ENCODE results near the gene ORAI3.
"Not testable (repeated sequence)": the region's sequence is repeated elsewhere in the genome, so short reads cannot be mapped to it uniquely, and the experiment has no call there.

ORAI3 gene

DNA sequence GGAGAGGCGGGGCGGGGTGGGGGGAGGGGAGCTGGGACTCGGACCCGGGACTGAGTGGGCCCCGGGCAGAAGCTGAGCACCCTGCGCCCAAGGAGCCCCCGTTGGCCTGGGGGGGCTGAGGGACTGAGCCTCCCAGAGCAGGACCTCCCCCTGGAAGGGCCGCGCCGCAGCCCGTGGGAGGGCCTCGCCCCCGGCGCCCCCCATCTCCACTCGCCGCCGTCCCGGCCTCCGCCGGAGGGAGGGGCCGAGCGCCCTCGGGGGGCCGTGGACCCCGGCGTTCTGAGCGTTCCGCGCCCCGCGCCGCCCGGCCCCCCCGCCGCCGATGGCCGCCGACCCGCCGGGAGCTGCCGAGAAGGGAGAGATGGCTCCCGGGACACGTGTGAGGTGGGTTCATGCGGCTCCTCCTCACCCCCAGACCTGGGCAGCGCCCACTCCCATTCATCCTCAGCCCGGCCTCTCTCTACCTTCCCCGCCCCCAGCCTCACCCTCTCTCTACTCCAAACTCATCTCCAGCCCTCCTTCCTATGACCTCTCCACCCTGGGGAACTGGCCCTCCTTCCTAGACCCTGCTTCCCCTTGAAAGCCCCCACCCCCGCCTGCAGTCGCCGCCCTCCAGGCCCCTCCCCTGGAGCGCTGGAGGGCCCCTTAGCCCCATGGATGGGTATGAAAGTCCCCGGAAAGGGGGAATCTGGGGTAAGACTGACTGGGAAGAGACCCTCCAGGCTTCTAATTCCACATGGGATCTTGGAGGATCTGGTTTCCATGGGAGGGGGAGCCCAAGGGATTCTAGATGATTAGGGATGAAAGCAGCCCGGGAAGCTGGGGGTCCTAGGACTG, 24.6 kb upstream of the ORAI3 start:
- no peak for FAIRE-seq

DNA sequence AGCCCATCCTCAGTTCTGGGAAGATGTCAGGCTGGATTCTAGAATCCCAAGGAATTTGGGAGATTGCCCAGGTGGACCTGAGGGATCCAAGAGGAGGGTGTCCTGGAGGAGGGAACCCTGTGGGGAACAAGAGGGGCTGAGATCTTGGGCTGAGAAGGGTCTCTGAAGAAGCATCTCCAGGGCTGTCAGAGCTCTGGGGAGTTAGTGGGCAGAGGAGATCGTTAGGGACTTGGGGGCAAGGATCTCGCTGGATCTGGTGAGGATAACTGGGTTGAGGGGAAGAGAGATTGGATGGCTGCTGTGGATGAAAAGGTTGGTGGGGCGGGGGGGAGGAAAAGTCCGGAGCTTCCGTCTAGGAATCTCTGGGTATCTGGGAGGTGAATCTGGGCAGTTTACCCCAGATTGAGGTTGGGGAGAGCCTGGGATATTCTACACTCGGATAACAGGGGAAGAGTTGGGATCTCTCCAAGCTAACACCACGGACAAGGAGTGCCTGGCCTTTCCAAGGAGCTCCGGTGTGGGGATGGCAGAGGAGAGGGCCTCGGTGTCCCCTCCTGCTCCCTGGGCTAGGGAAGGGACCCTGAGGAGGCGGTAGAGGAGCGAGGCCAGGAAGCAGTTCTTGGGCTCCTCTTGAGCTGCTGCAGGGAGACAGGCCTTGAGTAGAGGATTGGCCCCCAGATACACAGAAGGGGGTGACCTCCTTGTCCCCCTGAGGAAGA, 23.8 kb upstream of the ORAI3 start:
- FAIRE-seq, result no peak

DNA sequence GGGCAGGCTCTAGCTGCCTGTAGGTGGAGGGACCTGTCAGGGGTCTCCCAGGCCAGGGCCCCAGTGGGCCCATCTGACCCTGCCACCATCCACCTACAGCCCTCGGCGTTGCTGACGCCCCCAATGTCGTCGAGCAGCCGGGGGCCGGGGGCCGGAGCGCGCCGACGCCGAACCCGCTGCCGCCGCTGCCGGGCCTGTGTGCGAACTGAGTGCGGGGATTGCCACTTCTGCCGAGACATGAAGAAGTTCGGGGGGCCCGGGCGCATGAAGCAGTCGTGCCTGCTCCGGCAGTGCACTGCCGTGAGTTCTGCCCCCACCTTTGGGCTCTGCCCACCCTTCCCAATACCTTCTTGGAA, 23.3 kb upstream of the ORAI3 start:
- FAIRE-seq, result no peak

DNA sequence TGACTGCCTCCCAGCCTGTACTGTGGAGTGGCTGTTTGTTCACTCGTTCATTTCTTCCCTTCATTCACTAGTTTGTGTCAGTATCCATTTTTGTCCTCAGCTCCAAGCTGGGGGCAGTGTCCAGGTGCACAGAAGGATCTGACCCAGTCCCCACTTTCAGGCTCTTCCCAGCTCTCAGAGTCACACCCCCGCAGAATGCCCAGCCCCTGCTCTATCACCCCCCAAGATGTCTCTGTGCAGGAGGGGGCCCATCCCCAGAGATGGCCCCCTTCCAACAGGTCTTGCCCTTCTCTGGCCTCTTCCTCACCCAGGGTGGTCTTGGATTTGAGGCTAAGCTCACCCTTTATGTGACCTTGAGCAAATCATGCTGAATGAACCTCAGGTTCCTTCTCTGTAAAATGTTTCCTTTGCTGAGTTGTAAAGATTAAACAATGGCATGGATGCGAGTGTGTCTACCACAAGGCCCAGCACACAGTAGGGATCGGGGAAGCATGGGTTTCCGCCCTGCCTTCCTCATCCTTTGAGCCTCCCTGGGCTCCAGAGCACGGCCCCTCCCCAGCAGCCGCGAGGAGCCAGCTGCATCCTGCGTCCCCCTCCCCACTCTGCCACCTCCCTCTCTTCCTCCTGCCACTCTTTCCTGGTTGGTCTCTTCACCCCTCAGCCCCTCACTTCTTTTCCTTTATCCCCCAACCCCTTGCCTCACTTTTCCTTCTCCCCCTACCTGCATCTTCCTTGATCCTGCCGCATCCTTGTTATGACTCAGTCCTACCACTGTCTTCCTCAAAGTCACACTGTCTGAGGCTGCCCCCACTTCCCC, 22.7 kb upstream of the ORAI3 start:
- FAIRE-seq, result no peak

DNA sequence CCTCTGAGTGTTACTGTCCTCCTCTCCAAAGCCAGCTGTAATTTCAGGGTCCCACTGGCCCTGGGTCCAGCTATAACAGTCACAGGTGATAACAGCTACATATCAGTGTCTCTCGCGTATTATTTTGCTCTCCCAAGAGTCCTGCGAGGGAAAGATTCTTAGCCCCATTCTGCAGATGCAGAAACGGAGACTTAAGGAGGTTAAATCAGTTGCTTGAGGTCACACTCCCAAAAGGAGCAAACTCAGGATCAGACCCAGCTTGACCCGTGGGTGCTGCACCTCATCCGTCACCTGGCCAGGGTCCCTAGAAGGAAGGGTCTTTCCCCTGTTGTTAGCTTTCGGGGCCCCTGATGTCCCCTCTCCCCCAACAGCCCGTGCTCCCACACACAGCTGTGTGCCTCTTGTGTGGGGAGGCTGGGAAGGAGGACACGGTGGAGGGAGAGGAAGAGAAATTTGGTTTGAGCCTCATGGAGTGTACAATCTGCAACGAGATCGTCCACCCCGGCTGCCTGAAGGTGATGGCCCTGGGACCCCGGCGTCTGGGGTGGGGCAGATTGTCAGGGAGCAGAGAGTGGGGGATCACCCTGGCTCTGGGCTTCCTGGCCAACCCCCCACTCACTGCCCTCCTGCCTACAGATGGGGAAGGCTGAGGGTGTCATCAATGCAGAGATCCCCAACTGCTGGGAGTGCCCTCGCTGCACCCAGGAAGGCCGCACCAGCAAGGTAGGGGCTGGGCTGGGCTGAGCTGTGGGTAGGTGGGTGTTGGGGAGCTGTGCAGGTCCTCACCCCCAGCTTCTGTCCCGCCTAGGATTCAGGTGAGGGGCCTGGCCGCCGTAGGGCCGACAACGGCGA, 21.7 kb upstream of the ORAI3 start:
- FAIRE-seq, result no peak

DNA sequence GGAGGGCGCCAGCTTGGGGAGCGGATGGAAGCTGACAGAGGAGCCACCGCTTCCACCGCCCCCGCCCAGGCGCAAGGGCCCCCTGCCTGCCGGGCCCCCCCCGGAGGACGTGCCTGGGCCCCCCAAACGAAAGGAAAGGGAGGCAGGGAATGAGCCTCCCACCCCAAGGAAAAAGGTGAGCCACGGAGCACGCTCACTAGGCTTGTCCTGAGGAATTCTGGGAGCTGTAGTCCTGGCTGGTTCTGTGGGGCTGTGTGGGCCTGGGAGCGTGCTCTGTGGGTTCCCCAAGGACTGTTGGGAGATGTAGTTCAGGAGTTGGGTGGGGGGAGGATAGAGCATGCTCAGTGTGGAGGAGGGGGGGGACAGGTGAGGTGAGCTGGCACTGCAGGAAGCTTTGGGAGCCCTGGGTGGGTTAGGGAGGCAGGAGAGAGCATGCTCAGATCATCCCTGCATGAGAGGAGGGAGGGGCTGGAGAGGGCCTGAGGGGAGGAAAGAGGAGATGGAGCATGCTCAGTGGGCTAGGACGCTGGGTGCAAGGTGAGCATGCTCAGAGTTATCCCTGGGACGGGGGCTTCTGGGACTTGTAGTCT, 21.0 kb upstream of the ORAI3 start:
- FAIRE-seq, result no peak

DNA sequence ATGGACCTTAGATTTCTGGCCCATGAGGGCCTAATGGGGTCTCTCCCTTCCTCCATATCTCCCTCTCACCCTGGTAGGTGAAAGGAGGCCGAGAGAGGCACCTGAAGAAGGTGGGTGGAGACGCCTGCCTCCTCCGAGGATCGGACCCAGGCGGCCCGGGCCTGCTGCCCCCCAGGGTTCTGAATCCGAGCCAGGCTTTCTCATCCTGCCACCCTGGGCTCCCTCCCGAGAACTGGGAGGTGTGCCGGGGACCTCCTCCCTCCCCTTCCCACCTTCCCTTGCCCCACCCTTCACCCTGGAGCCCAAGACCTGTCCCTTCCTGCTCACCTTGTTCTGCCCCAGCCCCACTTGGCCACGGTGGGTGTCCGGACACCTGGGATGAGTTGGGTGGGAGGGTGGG, 20.5 kb upstream of the ORAI3 start:
- FAIRE-seq, result no peak

DNA sequence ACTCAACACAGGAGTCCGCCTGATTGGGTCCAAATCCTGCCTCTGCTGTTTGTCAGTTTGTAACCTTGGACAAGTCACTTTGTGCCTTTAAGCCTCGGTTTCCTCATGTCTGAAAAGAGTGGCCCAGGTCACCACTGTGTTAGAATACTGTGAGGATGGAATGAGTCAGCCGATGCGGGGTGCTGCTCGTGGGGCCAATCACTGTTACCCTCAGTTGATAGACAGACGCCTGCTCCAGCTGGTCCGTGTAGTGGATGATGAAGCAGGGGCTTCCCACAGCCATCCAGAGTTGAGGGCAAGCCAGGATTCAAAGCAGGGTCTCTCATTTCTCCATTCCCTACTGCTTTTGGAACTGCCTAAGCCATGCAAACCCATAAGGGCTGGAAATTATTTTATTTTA, 19.7 kb upstream of the ORAI3 start:
- FAIRE-seq, result no peak

DNA sequence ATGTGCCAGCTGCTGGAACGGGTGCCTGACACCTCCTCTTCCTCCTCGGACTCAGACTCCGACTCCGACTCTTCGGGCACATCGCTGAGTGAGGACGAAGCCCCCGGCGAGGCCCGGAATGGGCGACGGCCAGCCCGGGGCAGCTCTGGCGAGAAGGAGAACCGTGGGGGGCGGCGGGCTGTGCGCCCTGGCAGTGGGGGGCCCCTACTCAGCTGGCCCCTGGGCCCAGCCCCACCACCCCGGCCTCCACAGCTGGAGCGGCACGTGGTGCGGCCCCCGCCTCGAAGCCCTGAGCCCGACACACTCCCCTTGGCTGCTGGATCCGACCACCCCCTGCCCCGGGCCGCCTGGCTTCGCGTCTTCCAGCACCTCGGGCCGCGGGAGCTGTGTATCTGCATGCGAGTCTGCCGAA, 18.7 kb upstream of the ORAI3 start:
- no peak for FAIRE-seq

DNA sequence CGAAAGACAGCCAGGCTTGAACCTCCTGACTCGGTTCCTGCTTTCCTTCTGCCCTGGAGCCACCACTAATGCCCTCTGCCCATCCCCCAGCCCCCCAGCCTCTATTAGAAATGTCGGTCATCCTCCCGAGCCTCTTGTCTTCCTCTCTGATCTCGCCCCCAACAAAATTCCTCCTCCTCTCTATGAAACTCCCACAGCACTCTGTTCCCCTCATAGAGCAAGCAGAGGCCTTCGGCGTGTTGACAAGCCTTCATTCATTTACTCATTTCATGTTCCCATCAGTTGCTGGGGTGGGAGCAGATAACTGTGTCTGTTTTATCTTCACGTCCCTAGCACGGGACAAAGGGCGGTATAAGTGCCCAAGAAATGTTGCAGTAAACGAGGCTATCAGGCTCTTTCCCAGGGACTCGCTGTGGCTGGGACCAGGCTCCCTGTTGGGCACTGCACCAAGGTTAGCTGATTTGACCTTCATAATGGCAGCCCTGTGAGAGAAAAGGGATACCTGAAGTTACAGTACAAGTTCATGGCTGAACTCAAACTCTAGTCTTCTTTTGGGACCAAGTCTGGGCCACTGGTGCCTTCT, 17.7 kb upstream of the ORAI3 start:
- no peak for FAIRE-seq

DNA sequence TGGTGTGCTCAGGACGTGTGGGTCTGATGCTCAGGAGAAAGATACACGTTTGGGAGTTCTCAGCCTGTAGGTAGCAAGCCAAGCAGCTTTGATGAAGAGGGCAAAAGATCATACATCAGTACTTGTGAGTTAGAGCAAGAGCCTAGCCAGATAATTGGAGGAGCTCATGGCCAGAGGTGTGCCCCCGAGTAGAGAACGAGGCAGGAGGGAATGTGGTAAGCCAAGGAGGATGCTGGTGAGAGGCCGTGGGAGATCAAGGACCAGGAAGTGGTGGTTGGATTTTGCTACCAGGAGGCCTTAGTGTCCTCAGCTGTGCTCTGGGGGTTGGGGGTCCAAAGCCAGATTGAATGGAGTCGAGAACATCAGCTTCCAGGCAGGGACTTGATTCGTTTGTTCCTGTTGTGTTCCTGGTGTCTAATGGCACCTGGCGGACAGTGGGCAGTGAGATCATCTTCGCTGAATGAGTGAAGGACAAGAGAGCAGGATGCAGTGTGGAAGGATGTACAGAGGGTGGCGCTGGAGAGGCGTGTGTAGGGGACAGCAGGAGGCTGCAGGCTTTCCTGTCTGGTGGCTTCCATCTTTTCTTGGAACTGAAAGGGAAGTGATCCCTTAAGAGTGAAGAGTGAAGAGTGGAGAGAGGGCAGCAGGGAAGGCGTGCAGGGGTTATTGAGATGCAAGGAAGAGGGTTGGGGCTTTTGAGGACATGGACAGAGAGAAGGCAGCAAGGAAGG, 13.9 kb upstream of the ORAI3 start:
- no peak for FAIRE-seq

DNA sequence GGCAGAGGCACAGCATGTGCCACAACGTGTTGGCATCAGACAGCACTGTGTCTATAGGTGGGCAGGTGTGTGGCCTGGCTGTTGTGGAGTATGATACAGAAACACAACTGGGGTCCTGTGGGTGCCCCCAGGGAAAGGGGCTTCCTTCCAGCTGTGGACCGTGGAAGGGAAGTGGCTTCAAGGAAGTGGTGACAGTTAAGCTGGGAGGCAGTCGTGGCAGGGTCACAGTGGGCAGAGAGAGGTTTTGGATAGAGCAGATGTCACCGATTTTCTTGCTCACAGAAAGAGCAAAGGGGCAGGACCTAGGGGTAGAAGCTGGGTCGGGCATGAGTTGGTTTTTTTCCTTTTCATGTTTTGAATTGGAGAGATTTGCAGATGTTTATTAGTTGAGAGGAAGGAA, 11.2 kb upstream of the ORAI3 start:
- FAIRE-seq, result no peak

DNA sequence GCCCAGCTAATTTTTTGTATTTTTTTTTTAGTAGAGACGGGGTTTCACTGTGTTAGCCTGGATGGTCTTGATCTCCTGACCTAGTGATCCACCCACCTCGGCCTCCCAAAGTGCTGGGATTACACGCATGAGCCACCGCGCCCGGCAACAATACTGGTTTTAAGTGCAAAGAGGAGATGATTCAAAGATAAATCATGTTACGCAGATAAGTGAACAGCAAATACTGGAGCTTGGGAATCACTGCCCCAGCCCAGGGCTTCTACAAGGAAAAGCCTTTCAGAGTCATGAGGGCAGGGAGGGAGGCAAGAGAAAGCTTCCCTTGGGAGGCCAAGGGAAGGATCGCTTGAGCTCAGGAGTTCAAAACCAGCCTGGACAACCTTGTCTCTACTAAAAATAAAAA, 9.3 kb upstream of the ORAI3 start:
- FAIRE-seq, result not testable (repeated sequence)

DNA sequence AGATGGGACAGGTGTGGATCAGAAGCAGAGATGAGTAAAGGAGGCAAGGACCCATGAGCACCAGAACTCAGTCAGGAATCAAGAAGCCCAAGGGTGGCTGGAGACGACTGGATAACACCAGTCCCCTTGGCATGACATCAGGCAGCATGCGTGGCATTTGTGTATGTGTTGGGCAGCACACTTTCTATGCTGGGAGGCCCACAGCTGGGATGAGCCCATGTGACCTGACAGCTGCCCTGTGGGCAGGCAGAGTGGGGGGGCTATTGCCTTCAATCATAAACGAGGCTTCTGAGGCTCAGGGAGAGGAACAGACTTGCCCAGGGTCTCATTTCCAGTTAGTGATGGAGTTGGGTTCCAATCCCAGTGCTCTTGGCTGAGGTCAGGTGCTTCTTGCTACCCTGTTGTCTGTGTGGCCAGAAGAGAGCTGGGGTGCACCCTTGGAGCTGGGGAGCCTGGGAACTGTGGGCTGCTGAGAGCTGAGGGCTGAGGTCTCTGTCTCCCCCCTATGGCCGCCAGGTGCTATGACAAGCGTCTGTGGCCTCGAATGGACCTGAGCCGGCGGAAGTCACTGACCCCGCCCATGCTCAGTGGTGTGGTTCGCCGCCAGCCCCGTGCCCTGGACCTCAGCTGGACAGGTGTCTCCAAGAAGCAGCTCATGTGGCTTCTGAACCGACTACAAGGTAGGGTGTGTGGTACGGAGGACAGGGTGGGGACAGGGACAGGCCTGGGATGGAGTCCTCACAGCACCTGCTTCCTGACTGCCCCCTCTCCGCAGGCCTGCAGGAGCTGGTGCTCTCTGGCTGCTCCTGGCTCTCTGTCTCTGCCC, 7.1 kb upstream of the ORAI3 start:
- FAIRE-seq, result no peak

DNA sequence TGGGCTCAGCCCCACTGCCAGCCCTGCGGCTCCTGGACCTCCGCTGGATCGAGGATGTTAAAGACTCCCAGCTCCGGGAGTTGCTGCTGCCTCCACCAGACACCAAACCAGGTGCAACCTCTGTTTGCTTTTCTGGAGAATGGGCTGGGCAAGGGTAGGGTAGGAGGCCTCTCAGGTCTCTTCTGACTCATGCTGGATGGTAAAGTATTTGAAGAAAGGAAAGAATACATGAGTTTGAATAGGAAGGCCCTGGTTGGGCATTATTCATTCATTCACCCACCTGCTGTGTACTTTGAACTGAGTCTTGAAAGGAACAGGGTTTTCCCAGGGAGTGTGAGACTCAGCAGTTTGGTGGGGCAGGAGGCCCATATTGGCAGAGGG, 6.5 kb upstream of the ORAI3 start:
- no peak for FAIRE-seq

DNA sequence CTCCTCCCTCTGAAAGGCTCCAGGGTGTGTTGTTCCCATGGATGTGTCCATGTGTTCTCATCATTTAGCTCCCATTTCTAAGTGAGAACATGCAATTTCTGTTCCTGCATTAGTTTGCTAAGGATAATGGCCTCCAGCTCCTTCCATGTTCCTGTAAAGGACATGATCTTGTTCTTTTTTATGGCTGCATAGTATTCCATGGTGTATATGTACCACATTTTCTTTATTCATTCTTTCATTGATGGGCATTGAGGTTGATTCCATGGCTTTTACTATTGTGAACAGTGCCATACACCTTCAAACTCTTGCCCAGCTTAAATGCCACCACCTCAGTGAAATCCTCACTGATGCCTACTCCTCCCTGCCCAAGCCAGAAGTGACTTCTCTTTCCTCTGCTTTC, 4.5 kb upstream of the ORAI3 start:
- no peak for FAIRE-seq

DNA sequence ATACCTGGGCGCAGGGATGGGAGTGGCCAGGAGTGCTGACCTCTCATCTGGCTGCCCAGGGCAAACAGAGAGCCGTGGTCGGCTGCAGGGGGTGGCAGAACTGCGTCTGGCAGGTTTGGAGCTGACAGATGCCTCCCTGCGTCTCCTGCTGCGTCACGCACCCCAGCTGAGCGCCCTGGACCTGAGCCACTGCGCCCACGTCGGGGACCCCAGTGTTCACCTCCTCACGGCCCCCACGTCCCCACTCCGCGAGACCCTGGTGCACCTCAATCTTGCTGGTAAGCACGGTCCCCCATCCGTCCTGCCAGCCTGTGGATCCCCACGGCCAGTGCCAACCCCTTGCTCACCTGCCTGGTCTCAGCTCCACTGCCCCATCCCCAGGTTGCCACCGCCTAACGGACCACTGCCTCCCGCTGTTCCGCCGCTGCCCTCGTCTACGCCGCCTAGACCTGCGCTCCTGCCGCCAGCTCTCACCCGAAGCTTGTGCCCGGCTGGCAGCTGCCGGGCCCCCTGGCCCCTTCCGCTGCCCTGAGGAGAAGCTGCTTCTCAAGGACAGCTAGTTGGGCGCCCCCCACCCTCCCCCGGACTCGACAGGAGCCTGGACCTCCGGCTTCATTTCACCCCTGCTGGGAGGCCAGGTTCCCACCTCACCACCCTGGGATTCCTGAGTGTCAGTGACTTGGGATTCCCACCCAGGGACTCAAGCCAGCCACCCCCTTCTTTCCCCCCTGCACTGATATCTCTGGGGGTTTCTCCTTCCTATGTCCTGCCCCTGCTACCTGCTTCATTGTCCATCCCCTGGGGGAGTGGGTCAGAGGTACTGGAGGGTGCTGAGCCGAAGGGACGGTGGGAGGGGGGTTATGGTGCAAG, 2.0 kb upstream of the ORAI3 start:
- FAIRE-seq, result no peak

DNA sequence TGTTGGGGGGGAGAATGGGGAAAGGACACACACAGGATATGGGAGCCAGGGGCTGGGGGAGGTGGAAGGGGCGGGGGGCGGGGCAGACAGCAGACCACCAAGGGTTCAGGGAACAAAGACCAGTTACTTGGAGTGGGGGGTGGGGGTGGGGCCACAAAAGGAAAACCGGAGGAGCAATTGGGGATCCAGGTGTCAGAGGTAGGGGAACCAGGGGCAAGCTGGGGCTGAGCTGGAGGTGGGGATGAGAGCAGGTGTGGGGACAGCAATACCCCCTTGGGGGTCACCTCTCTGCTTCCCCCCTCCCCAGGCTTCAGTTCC, 1.4 kb upstream of the ORAI3 start:
- no peak for FAIRE-seq

DNA sequence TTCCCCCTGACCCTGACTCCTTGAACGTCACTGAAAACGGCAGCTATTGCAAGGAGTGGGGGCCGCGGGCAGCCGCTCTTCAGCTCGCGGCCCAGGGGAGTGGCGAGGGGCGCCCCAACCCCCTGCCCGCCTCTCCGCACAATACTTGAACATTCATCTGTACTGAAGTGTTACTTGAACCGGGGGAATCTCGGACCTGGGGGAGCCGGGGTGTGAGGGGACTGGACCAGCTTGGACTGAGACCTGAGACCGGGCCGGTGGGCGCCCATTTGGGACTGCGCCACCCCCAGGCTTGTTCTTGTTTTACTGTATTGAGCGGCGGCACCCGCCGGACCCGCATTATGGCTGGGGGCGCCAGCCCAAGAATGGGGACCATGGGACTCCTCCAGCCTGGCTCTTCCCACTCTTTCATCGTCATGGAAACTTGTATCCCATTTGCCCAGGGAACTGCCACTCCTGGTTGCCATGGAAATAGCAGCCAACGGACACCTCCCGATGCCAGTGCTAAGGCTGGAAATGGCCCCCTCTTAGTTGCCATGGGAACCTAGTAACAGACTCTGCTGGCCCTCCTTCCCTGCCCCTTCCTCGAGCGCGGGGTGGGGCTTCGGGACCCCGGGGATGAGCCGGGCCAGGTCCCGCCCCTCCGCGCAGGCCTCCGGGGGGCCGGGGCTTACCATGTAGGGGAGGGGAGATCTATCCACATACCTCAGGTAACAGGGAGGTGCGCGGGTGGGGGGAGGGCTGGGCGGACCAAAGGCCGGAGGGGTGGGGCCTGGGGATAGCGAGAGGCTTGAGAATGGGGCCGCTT, 805 bp upstream of the ORAI3 start:
- FAIRE-seq, result no peak
